GM10248 (cell line): ENCODE data around the gene CANX.

Experiments used
- CTCF ChIA-PET: fragments of 300-600 bp; sonication (Branson Sonifier 250); formaldehyde crosslinking; extraction: SDS; loops from one replicate; lab custom pipeline; 2021; ENCODE audit warnings: antibody characterized with exemption; lab: Yijun Ruan, JAX
- POLR2A ChIA-PET: fragments of 350-650 bp; sonication (Branson Sonifier 250); formaldehyde crosslinking; extraction: SDS; loops from one replicate; lab custom pipeline; 2020; ENCODE audit warnings: antibody characterized with exemption; lab: Yijun Ruan, JAX
- DNase-seq: peaks from one replicate; pipeline ENCODE4 v3.0.0; 2012; ENCODE audit errors: extremely low spot score
- TF ChIP-seq, protein P1 (sequence below): IDR thresholded peaks from 2 replicates; pipeline ENCODE4 v1.5.1; 2012; ENCODE audit warnings: mild to moderate bottlenecking, low read depth; ENCODE audit errors: extremely low read depth, missing control alignments, control extremely low read depth

CANX gene

DNA sequence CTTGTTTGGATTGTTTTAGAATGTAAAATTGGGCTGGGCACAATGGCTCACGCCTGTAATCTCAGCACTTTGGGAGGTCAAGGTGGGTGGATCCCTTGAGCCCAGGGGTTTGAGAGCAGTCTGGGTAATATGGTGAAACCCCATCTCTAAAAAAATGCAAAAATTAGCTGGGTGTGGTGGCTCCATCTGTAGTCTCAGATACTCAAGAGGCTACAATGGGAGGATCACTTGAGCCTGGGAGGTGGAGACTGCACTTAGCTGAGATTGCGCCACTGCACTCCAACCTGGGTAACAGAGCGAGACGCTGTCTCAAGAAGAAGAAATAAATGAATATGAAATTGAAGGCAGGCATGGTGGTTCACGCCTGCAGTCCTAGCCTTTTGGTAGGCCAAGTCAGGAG, 55.2 kb downstream of the CANX start:
- no peak for DNase-seq
- ChIA-PET CTCF (interaction anchor here (0.9 to 4.2 kb wide), 4 partner anchors 9 to 42 kb away, joined by 3 to 28 read pairs (median 3); no protein-coding TSS in a partner anchor), POLR2A (interaction anchor here (1.4 kb wide), 1 partner anchor 130 kb away, joined by 4 read pairs; the partner anchor contains the start of gene HNRNPH1)
- TF ChIP-seq, protein P1, sequence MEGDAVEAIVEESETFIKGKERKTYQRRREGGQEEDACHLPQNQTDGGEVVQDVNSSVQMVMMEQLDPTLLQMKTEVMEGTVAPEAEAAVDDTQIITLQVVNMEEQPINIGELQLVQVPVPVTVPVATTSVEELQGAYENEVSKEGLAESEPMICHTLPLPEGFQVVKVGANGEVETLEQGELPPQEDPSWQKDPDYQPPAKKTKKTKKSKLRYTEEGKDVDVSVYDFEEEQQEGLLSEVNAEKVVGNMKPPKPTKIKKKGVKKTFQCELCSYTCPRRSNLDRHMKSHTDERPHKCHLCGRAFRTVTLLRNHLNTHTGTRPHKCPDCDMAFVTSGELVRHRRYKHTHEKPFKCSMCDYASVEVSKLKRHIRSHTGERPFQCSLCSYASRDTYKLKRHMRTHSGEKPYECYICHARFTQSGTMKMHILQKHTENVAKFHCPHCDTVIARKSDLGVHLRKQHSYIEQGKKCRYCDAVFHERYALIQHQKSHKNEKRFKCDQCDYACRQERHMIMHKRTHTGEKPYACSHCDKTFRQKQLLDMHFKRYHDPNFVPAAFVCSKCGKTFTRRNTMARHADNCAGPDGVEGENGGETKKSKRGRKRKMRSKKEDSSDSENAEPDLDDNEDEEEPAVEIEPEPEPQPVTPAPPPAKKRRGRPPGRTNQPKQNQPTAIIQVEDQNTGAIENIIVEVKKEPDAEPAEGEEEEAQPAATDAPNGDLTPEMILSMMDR, result no peak

DNA sequence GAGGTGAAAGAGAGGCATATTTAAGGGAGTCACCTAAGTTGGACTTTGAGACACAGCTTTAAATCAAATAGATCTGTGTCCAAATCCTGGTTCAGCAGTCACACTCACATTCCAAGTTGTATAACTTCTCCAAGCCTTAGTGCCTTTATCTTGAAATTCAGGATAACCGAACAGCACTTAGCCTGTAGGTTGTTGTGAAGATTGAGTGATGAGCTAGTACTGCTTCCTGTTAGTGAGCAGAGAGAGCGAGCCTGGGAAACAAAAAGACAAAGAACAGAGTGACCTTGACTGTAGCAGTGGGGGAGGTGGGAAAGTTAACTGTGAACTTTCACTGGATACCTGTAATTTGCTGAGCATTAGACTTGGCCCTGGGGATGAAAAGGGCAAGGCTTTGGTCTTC, 56.3 kb downstream of the CANX start:
- POLR2A ChIA-PET, result interaction anchor here (0.6 to 1.4 kb wide), 2 partner anchors 12 to 131 kb away, joined by 4 to 6 read pairs; partner anchors contain the start of gene HNRNPH1
- TF ChIP-seq, protein P1, result no peak
- no peak for DNase-seq
- CTCF ChIA-PET, result interaction anchor here (0.9 to 4.2 kb wide), 4 partner anchors 8 to 41 kb away, joined by 3 to 28 read pairs (median 4); no protein-coding TSS in a partner anchor

GRCh38 chr5:179758955-179759354, 60.2 kb downstream of the CANX start:
- TF ChIP-seq, protein P1, result no peak
- DNase-seq, result no peak
- POLR2A ChIA-PET, result interaction anchor here (0.7 kb wide), 1 partner anchor 22 kb away, joined by 3 read pairs; no protein-coding TSS in a partner anchor
- CTCF ChIA-PET, result interaction anchor here (3.3 kb wide), 1 partner anchor 9 kb away, joined by 14 read pairs; no protein-coding TSS in a partner anchor

DNA sequence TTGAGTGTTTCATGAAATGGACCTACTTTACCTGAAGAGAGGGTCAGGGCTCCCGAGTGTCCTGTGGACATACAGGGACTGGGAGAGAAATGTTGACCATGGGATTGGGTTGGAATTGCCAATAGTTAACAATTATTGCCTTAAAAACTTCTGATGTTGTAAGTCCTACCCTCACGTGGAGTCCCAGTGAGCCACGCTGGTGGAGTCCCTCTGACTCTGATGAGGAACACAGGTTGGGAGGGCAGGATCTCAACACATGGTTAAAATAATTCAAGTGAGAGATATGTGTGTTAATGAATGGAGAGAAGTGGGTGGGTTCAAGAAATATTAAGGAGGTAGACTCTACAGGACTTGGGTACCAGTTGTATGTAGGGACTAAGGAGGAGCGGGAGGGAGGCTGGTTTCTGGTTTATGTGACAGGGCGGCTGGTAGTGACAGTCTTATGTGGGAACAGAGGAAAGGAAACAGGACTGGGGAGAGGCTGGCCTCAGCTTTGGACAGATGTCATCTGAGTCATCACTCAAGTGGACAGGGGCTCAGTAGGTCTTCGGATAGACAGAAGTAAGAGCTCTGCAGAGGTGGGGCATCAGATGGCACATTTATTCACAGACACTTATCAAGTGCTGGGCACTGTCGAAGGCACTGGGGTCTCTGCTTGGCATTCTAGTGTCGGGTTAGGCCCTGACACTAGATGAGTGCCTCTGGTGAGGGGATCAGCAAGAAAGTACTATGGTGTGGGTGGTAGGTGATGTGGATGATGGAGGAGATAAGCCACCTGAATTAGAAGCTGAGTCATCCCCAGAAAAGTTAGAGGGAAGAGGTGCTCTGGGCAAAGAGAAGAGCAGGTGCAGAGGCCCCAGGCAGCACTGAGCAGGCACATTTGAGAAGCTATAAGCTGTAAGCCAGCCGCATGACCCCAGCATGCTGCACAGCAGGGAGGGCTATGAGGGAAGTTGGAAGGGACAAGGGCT, 61.1 kb downstream of the CANX start:
- TF ChIP-seq, protein P1, result no peak
- DNase-seq, result peak; percentile 67
- ChIA-PET POLR2A (interaction anchor here (0.6 kb wide), 1 partner anchor 479 kb away, joined by 3 read pairs; no protein-coding TSS in a partner anchor), CTCF (interaction anchor here (1.3 to 3.3 kb wide), 2 partner anchors 8 to 148 kb away, joined by 3 to 14 read pairs; no protein-coding TSS in a partner anchor)

GRCh38 chr5:179762079-179762780, 63.5 kb downstream of the CANX start:
- DNase-seq, result peak; percentile 48
- CTCF ChIA-PET, result interaction anchor here (0.7 to 4.6 kb wide), 34 partner anchors 8 to 213 kb away, joined by 3 to 49 read pairs (median 4); partner anchors contain the start of genes CBY3, HNRNPH1, LTC4S and MAML1
- POLR2A ChIA-PET, result no interaction called here
- TF ChIP-seq, protein P1, result no peak

GRCh38 chr5:179762781-179763176, 64.0 kb downstream of the CANX start:
- ChIA-PET POLR2A (interaction anchor here (0.8 kb wide), 1 partner anchor 12 kb away, joined by 3 read pairs; no protein-coding TSS in a partner anchor), CTCF (interaction anchor here (0.7 to 4.6 kb wide), 34 partner anchors 9 to 566 kb away, joined by 3 to 49 read pairs (median 4); partner anchors contain the start of genes CBY3, HNRNPH1, LTC4S and MAML1)
- TF ChIP-seq, protein P1, result no peak
- DNase-seq, result no peak
